Hematopoietic multipotent progenitor cell treated with erythropoietin and hydrocortisone succinate and interleukin-3 and kit ligand, for 6 days (in vitro differentiated cells): ENCODE measurements around the gene CRAT.
"Not testable (repeated sequence)": the region's sequence is repeated elsewhere in the genome, so short reads cannot be mapped to it uniquely, and the experiment has no call there.

Experiments
- DNase-seq: peaks from one replicate; pipeline ENCODE4 v3.0.0-alpha.2; 2015

The CRAT gene

DNA sequence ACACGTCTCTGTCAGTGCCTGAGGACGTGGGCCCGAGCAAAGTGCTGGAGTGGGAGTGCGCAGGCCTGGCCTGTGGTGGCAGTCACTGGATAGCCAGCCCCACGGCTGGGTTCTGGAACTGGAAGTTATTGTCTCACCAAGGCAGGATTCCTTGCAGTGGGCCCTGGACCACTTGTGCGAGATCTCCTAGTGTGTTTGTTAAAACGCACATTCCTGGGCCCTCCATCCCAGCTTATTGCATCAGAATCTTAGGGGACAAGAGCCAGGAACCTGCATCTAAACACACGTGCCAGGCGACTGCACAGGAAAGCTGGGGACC is 27.5 kb upstream of the CRAT start:
- no peak for DNase-seq

- DNase-seq: no peak
Measured at GRCh38 chr9:129137292-129138143, 26.9 kb upstream of the CRAT start.

GRCh38 chr9:129136446-129137035 is 25.9 kb upstream of the CRAT start:
- no peak for DNase-seq

GRCh38 chr9:129135476-129135875 is 24.9 kb upstream of the CRAT start:
- no peak for DNase-seq

DNA sequence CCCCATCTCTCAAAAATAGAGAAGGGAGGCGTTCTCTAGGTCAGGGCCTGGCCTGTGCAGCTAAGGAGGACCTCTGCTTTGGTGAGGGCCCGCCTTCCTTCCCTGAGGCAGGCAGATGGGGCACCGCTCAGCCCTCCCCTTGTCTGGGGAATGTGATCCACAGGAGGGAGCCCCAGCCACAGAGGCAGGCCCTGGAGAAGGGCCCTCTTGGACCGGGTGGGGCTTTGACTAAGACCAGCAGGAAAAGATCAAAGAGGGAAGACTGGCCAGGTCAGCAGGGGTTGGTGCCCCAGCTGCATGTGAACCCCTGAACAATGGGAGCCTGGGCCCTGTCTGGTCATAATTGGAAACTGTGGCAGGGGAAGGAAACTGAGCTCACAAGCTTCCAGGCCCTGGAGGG is 22.5 kb upstream of the CRAT start:
- no peak for DNase-seq

- peak; percentile 82 for DNase-seq
Measured at GRCh38 chr9:129131300-129132145, 20.9 kb upstream of the CRAT start.

DNA sequence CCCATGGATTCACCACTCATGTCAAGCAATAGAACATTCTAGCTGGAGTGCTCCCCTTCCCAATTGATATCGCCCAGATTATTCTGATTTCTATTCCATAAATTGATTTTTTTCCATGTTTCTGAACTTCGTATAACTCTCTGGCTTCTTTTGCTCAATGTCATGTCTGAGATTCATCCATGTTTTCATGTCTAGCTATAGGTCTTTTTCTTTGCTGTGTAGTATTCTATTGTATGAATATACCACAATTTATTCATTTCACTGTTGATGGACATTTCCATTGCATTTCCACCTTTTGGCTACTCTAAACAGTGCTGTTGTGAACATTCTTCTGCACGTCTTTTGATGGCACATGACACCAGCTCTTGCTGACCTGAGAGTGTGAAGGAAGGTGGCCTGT is 20.2 kb upstream of the CRAT start:
- no peak for DNase-seq

GRCh38 chr9:129130271-129130670 is 19.7 kb upstream of the CRAT start:
- not testable (repeated sequence) for DNase-seq

DNA sequence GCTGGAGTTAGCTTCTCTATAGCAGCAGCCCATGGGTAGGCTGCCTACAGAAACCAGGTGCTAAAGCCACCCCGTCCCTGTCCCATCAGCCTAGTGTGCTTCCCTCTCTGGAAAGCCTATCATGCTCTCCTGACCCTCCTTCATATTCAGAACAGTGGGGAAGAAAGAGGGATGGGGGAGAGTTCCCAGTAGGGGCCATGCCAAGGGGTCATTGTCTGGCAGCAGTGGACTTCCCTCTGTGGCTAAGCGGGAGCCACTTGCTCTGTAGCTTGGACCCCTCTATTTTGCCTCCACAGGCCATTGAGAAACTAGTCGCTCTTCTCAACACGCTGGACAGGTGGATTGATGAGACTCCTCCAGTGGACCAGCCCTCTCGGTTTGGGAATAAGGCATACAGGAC is 18.1 kb upstream of the CRAT start:
- DNase-seq: no peak

- no peak for DNase-seq
Measured at GRCh38 chr9:129126749-129127618, 16.4 kb upstream of the CRAT start.

GRCh38 chr9:129125478-129125877 is 14.9 kb upstream of the CRAT start:
- no peak for DNase-seq

GRCh38 chr9:129124506-129125069 is 14.0 kb upstream of the CRAT start:
- peak; percentile 72 for DNase-seq

DNA sequence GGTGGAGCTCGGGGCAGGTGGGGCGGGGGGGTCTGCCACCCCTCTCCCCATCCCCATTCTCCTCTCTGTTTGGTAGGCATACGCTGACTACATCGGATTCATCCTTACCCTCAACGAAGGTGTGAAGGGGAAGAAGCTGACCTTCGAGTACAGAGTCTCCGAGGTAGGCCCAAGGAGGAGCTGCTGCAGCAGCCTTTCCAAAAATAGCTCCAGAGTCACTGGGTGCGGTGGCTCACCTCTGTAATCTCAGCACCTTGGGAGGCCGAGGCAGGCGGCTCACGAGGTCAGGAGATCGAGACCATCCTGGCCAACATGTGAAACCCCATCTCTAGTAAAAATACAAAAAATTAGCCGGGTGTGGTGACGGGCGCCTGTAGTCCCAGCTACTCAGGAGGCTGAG is 12.4 kb upstream of the CRAT start:
- not testable (repeated sequence) for DNase-seq

DNA sequence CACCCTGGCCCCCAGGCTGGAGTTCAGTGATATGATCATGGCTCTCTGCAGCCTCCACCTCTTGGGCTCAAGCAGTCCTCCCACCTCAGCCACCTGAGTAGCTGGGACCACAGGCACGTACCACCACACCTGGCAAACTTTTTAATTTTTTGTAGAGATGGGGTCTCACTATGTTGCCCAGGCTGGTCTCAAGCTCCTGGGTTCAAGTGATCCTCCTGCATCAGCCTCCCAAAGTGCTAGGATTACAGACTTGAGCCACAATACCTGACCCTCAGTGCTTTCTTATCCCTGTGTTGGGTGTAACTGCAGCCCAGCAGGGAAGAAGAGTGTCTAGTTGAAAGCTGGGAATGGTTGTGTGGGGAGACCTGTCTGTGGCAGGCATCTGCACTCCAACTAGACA is 11.5 kb upstream of the CRAT start:
- DNase-seq: no peak

- no peak for DNase-seq
Measured at GRCh38 chr9:129121483-129121882, 10.9 kb upstream of the CRAT start.

- DNase-seq: no peak
Measured at GRCh38 chr9:129118799-129119198, 8.2 kb upstream of the CRAT start.

DNA sequence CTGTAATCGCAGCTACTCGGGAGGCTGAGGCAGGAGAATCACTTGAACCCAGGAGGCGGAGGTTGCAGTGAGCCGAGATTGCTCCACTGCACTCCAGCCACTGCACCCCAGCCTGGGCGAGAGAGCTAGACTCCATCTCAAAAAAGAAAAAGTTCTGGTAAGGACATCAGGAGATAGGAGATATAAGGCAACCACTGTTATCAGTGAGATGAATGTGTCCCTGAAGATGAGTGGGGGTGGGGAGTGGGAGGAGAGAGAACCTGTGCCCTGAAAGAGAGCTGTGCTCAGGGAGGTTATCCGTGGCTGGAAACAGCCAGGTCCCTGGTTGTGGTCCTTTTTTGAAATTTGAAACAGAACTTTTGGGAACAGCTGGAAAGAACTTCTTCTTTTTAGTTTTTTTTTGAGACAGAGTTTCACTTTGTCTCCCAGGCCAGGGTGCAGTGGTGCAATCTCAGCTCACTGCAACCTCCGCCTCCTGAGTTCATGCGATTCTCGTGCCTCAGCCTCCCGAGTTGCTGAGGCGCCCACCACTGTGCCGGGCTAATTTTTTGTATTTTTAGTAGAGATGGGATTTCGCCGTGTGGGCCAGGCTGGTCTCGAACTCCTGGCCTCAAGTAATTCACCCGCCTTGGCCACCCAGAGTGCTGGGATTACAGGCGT is 3.2 kb upstream of the CRAT start:
- peak; percentile 77 for DNase-seq

- not testable (repeated sequence) for DNase-seq
Measured at GRCh38 chr9:129112526-129112925, 1.9 kb upstream of the CRAT start.

DNA sequence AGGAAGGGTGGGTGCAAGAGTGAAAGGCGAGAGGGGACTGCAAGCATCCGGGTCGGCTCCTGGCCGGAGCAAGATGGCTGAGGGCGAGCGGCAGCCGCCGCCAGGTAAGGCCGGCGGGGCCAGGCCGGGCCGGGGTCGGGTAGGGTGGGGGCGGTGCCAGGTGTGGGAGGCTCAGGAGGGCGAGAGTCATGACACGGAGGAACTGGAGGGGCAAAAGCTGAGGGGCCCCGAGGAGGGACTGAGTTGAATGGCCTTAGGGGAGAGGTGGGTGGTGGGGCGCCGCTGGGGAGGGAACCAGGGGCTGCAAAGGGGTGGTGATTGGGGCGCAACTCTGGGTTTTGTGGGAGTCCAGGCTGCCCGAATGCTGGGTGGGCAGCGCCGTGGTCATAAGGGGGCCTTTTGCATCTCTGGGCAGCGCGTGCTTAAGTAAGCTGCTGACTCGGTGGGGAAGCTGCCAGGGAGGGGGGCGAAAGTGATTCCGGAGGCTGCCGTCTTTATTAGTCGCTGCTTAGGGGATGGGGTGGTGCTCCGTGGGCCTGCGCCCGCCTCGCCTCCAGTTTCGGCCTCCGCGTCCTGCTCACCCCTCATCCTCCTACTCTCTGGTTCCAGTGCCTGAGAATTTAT is 1.0 kb upstream of the CRAT start:
- peak; percentile 72 for DNase-seq

DNA sequence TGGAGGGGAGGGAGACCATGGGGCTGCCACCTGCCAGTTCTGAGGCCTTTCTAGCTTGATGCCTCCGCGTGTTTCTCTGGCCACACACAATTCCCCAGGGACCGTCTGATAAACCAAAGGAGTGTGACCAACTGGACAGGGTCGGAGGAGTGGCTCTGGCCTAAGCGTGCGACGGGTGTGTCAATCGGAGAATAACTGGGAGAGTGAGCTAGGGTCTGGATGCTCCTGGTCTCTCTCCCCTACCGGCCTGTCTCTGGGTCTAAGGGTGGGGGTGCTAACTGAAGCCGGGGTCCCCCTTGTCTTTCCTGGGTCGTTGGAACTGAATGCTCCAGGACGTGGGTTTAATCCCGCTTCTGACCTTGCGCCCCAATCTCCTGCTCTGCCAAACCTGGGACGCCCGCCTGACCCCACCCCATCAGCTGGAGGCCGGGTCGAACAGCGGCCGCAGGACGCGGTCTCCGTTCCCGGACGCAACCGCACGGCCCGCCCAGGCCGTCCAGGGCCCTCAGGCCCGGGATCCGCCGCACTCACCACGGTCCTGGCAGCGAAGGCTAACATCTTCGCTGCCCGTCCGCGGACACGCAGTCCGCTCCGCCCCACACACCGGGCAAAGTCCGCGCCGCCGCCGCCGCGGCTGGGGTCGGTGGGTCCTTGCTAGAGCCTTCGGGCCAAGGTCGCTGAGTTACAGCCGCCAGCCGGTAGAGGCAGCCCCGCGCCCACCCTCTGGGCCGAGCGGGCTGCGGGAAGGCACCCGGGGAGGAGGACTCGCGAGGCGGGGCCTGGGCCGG is 447 bp downstream of the CRAT start:
- DNase-seq: peak; percentile 32

DNA sequence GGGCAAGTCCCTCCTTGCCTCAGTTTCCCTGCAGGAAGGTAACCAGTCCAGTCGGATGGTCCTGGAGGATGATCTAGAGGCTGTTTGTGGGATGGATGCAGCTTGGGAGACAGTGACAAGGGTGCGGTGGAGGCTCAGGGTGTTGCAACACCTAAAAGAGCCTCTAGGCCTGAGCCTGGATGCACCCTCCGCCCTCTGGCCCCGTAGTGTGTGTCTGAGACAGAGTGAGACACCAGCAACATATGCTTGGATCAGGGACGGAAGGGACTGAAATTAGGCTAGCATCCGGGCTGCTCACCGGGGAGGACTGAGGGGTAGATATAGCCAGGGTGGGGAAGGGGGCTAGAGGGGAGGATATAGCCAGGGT is 1.1 kb downstream of the CRAT start:
- peak; percentile 67 for DNase-seq
